SU-DHL-6 (cell line): ENCODE results near the gene VAPA.

ENCODE experiments used
- H2AFZ ChIP-seq: fragments of 200-600 bp; sonication (generic); 2 replicates; pipeline ENCODE4 v1.6.1; 2014; ENCODE audit warnings: low read depth, mild to moderate bottlenecking, moderate library complexity, mixed read lengths, antibody characterized with exemption, low read length; ENCODE audit not compliant: severe bottlenecking
- H3F3A ChIP-seq: fragments of 200-600 bp; shearing (Covaris generic); 2 replicates; pipeline ENCODE4 v1.6.0; 2016; ENCODE audit warnings: antibody characterized with exemption, mild to moderate bottlenecking; ENCODE audit not compliant: insufficient read depth
- H3K27ac ChIP-seq: fragments of 200-600 bp; sonication (generic); 2 replicates; pipeline ENCODE4 v1.5.1; 2016; ENCODE audit warnings: low read depth, mild to moderate bottlenecking, low read length, moderate library complexity, mixed read lengths
- H3K27me3 ChIP-seq: fragments of 200-600 bp; sonication (generic), shearing (Covaris generic); 2 replicates; pipeline ENCODE4 v1.6.0; 2014; ENCODE audit warnings: mild to moderate bottlenecking, low read length
- H3K36me3 ChIP-seq: fragments of 200-600 bp; sonication (generic); 2 replicates; pipeline ENCODE4 v1.6.1; 2014; ENCODE audit warnings: mild to moderate bottlenecking, low read length, mixed read lengths
- H3K4me2 ChIP-seq: fragments of 300-600, 200-600 bp; shearing (Covaris generic), sonication (generic); 2 replicates; pipeline ENCODE4 v1.6.0; 2014; ENCODE audit warnings: low read length, low read depth, mild to moderate bottlenecking; ENCODE audit not compliant: poor library complexity, severe bottlenecking
- H3K4me3 ChIP-seq: fragments of 200-600 bp; sonication (generic); 2 replicates; pipeline ENCODE4 v1.5.1; 2014; ENCODE audit warnings: antibody characterized with exemption, low read length, mild to moderate bottlenecking, mixed read lengths; ENCODE audit not compliant: insufficient read depth, poor library complexity, severe bottlenecking
- H3K79me2 ChIP-seq: fragments of 200-600 bp; sonication (generic); 2 replicates; pipeline ENCODE4 v1.6.1; 2014; ENCODE audit warnings: mild to moderate bottlenecking, low read length, moderate library complexity; ENCODE audit not compliant: insufficient read depth
- H3K9ac ChIP-seq: fragments of 200-600 bp; sonication (generic); 2 replicates; pipeline ENCODE4 v1.7.0; 2014; ENCODE audit warnings: mild to moderate bottlenecking, low read length
- H3K9me2 ChIP-seq: fragments of 200-600 bp; sonication (generic); replicated peaks from 2 replicates; pipeline ENCODE4 v1.6.1; 2014; ENCODE audit warnings: low read length; ENCODE audit not compliant: insufficient read depth
- H3K9me3 ChIP-seq: fragments of 200-600 bp; sonication (generic); 2 replicates; pipeline ENCODE4 v1.6.1; 2014; ENCODE audit warnings: low read length, mixed read lengths; ENCODE audit not compliant: insufficient read depth
- H4K20me1 ChIP-seq: fragments of 200-600 bp; sonication (generic); 2 replicates; pipeline ENCODE4 v1.6.1; 2014; ENCODE audit warnings: low read depth, mild to moderate bottlenecking, antibody characterized with exemption, low read length, moderate library complexity, mixed read lengths
- CTCF ChIP-seq: fragments of 200-600 bp; sonication (generic); IDR thresholded peaks from one replicate; pipeline ENCODE4 v1.5.1; 2017; ENCODE audit warnings: antibody characterized with exemption, mild to moderate bottlenecking, low read length, moderate library complexity; ENCODE audit not compliant: insufficient read depth, poor library complexity, severe bottlenecking
- EZH2phosphoT487 ChIP-seq: fragments of 200-600 bp; sonication (generic), shearing (Covaris generic); conservative IDR thresholded peaks from 2 replicates; pipeline ENCODE4 v1.6.1; 2018; ENCODE audit warnings: mild to moderate bottlenecking, antibody characterized with exemption, low read length, moderate library complexity, mixed read lengths

Gene VAPA

GRCh38 chr18:9877655-9878014 lies 36.2 kb upstream of the VAPA start:
- Histone ChIP-seq H3K9me2 (no peaks in the 10 kb centered on the region), H3K27me3 (no peaks in the 10 kb centered on the region), H3K36me3 (no peaks in the 10 kb centered on the region), H3K4me2 (no peak overlapping the region), H2AFZ (no peak overlapping the region), H3F3A (no peaks in the 10 kb centered on the region), H4K20me1 (no peaks in the 10 kb centered on the region), H3K9ac (no peak overlapping the region), H3K79me2 (no peaks in the 10 kb centered on the region), H3K27ac (no peak overlapping the region), H3K4me3 (no peak overlapping the region), H3K9me3 (no peaks in the 10 kb centered on the region)
- no peak for TF ChIP-seq CTCF
- no peak for TF ChIP-seq EZH2phosphoT487

GRCh38 chr18:9878095-9878494 lies 35.7 kb upstream of the VAPA start:
- H3K79me2 ChIP-seq = no peaks in the 10 kb centered on the region
- H3K4me3 ChIP-seq = no peak overlapping the region
- no peaks in the 10 kb centered on the region for H4K20me1 ChIP-seq
- H3K36me3 ChIP-seq = no peaks in the 10 kb centered on the region
- no peak overlapping the region for H3K27ac ChIP-seq
- no peak overlapping the region for H3K4me2 ChIP-seq
- no peaks in the 10 kb centered on the region for H3K9me3 ChIP-seq
- TF ChIP-seq CTCF (no peak), EZH2phosphoT487 (no peak)
- H3K27me3 ChIP-seq = no peaks in the 10 kb centered on the region
- no peak overlapping the region for H2AFZ ChIP-seq
- H3F3A ChIP-seq = no peaks in the 10 kb centered on the region
- no peaks in the 10 kb centered on the region for H3K9me2 ChIP-seq
- H3K9ac ChIP-seq = no peak overlapping the region

- H4K20me1 ChIP-seq = no peaks in the 10 kb centered on the region
- no peak overlapping the region for H3K27ac ChIP-seq
- H2AFZ ChIP-seq = no peak overlapping the region
- H3K9me3 ChIP-seq = no peaks in the 10 kb centered on the region
- no peaks in the 10 kb centered on the region for H3K9me2 ChIP-seq
- H3K4me3 ChIP-seq = no peak overlapping the region
- no peaks in the 10 kb centered on the region for H3K27me3 ChIP-seq
- H3K9ac ChIP-seq = no peak overlapping the region
- no peaks in the 10 kb centered on the region for H3K36me3 ChIP-seq
- no peaks in the 10 kb centered on the region for H3F3A ChIP-seq
- no peaks in the 10 kb centered on the region for H3K79me2 ChIP-seq
- no peak overlapping the region for H3K4me2 ChIP-seq
- TF ChIP-seq EZH2phosphoT487 = no peak
- TF ChIP-seq CTCF = no peak
Observed at GRCh38 chr18:9878783-9879242, 35.0 kb upstream of the VAPA start.

- H2AFZ ChIP-seq = no peak overlapping the region
- no peaks in the 10 kb centered on the region for H3K79me2 ChIP-seq
- no peak overlapping the region for H3K9ac ChIP-seq
- TF ChIP-seq CTCF = no peak
- no peak for TF ChIP-seq EZH2phosphoT487
- no peaks in the 10 kb centered on the region for H3K36me3 ChIP-seq
- H4K20me1 ChIP-seq = no peaks in the 10 kb centered on the region
- H3K27me3 ChIP-seq = no peaks in the 10 kb centered on the region
- H3K4me2 ChIP-seq = no peak overlapping the region
- no peaks in the 10 kb centered on the region for H3F3A ChIP-seq
- no peak overlapping the region for H3K4me3 ChIP-seq
- no peaks in the 10 kb centered on the region for H3K9me3 ChIP-seq
- H3K9me2 ChIP-seq = no peaks in the 10 kb centered on the region
- no peak overlapping the region for H3K27ac ChIP-seq
Observed at GRCh38 chr18:9884090-9884489, 29.7 kb upstream of the VAPA start.
